Osteocyte (in vitro differentiated cells): Measurements from ENCODE around the gene SENP1. TPM values are rescaled to one million over a fixed set of nuclear protein-coding genes. Genes with fewer than 3 reads are reported as not detected.

ENCODE experiments used
- DNase-seq: peaks from one replicate; pipeline ENCODE4 v3.0.0; 2021; ENCODE audit warnings: mixed read lengths; ENCODE audit not compliant: unreplicated experiment; ENCODE audit errors: extremely low spot score
- H3K27ac Mint-ChIP-seq: one replicate; pipeline ENCODE4 v1.8.0; 2021; ENCODE audit warnings: mild to moderate bottlenecking, mixed read lengths; ENCODE audit not compliant: unreplicated experiment
- H3K27me3 Mint-ChIP-seq: one replicate; pipeline ENCODE4 v1.8.0; 2021; ENCODE audit warnings: mixed read lengths; ENCODE audit not compliant: unreplicated experiment
- H3K36me3 Mint-ChIP-seq: one replicate; pipeline ENCODE4 v1.8.0; 2021; ENCODE audit warnings: mixed read lengths; ENCODE audit not compliant: unreplicated experiment
- H3K4me1 Mint-ChIP-seq: one replicate; pipeline ENCODE4 v1.8.0; 2021; ENCODE audit warnings: mixed read lengths; ENCODE audit not compliant: unreplicated experiment
- H3K4me3 Mint-ChIP-seq: one replicate; pipeline ENCODE4 v1.8.0; 2021; ENCODE audit warnings: mild to moderate bottlenecking, moderate library complexity, mixed read lengths; ENCODE audit not compliant: unreplicated experiment
- H3K9me3 Mint-ChIP-seq: one replicate; pipeline ENCODE4 v1.8.0; 2021; ENCODE audit warnings: mixed read lengths; ENCODE audit not compliant: unreplicated experiment
- total RNA-seq: library from RNA; stranded (reverse); gene quantifications from 2 replicates; pipeline ENCODE4 v1.2.1, GENCODE V29; 2021
- TF ChIP-seq, protein P1 (sequence below): fragments of 200-600 bp; sonication (generic); IDR thresholded peaks from 2 replicates; pipeline ENCODE4 v1.5.0; 2021; ENCODE audit warnings: antibody characterized with exemption, mild to moderate bottlenecking, moderate library complexity

SENP1 gene
- total RNA-seq, 1 donor from 2014 or later = 25.6 TPM

DNA sequence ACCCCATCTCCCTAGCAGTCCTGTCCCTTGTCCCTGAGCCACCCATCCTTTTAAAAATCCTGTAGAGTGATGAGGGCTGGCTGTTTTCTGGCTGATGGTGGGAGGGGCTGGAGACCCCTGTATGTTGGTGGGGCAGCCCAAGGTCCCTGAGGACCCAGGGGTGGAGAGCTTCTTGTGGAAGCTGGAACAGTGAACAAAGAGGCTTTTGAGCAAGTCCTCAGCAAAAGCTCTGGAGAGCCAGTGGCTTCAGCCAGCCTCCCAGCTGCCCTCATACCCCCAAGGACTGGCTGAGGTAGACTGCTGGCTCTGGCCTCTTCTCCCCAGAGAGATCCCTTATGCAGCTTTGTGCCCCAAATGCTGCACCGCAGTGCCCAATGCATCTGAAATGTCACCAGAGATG lies 72.4 kb downstream of the SENP1 start:
- no peak overlapping the region for H3K4me3 Mint-ChIP-seq
- no peak overlapping the region for H3K27ac Mint-ChIP-seq
- TF ChIP-seq, protein P1, sequence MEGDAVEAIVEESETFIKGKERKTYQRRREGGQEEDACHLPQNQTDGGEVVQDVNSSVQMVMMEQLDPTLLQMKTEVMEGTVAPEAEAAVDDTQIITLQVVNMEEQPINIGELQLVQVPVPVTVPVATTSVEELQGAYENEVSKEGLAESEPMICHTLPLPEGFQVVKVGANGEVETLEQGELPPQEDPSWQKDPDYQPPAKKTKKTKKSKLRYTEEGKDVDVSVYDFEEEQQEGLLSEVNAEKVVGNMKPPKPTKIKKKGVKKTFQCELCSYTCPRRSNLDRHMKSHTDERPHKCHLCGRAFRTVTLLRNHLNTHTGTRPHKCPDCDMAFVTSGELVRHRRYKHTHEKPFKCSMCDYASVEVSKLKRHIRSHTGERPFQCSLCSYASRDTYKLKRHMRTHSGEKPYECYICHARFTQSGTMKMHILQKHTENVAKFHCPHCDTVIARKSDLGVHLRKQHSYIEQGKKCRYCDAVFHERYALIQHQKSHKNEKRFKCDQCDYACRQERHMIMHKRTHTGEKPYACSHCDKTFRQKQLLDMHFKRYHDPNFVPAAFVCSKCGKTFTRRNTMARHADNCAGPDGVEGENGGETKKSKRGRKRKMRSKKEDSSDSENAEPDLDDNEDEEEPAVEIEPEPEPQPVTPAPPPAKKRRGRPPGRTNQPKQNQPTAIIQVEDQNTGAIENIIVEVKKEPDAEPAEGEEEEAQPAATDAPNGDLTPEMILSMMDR = no peak

DNA sequence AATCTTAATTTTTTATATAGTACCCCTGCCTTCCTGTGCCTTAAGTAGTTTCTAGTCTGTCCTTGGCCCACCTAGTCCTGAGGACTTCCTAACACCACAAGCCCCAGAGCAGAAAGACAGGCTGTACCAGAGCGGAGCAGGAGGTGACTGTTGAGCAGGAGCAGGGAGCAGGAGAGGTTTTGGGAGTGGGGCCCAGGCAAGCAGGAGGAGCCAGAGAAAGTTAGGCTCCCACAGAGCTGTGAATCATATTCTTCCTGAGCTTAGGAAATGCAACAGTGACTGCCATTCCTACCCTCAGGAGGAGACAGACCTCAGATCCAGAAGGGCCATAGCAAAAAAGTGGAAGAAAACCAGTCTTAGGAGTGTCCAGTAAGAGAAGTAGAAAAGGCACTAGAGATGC lies 73.3 kb downstream of the SENP1 start:
- Mint-ChIP-seq H3K9me3 (no peaks in the 10 kb centered on the region), H3K27ac (no peak overlapping the region), H3K4me3 (no peak overlapping the region), H3K27me3 (no peaks in the 10 kb centered on the region), H3K36me3 (no peaks in the 10 kb centered on the region), H3K4me1 (peaks cover 12% of the 10 kb centered on the region)
- TF ChIP-seq, protein P1 = no peak
- DNase-seq = no peak

More for the DNA sequence above, 72.4 kb downstream of the SENP1 start:
- no peak for DNase-seq
- H3K4me1 Mint-ChIP-seq = peaks cover 20% of the 10 kb centered on the region
- H3K9me3 Mint-ChIP-seq = no peaks in the 10 kb centered on the region
- no peaks in the 10 kb centered on the region for H3K36me3 Mint-ChIP-seq
- H3K27me3 Mint-ChIP-seq = no peaks in the 10 kb centered on the region

DNA sequence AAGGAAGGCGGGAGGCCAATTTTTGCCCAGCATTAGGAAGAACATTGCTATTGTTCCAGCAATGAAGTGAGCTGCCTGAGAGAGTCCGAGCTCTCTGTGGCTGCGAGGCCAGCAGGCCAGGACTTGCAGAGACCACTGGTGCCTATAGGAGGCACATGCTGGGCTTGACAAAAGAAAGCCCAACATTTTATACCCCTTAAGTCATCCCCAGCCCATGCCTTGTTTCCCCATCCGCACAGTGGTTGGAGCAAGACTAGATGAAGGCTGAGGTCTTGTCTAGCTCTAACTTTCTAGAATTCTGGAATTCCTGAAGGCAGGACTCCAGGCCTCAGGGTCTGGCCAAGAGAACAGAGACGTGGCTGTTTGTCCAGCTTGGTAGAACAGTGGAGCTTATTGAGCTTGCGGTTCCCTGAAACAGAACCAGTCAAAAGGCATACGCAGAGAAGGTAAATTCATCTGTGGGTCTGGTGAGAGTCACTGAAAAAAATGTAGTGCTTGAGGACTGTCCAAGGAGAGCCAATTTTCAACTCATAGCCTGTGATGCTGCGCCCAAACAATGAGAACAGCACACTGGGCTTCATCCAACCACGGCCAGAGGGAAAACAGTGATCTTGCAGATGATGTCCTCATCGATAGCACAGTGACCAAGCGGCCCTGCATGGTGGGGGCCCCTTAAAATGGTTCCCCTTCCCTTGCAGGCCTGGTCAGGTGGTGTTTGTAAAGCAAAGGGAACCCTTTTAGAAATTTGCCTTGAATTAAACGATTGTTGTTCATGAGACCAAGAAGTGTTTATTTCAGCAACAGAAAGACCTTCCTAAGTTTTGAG lies 74.5 kb downstream of the SENP1 start:
- H3K9me3 Mint-ChIP-seq = no peaks in the 10 kb centered on the region
- no peak overlapping the region for H3K4me3 Mint-ChIP-seq
- no peaks in the 10 kb centered on the region for H3K27me3 Mint-ChIP-seq
- TF ChIP-seq, protein P1 = no peak
- H3K27ac Mint-ChIP-seq = no peak overlapping the region
- no peaks in the 10 kb centered on the region for H3K36me3 Mint-ChIP-seq
- H3K4me1 Mint-ChIP-seq = peaks cover 5% of the 10 kb centered on the region
- DNase-seq = no peak

DNA sequence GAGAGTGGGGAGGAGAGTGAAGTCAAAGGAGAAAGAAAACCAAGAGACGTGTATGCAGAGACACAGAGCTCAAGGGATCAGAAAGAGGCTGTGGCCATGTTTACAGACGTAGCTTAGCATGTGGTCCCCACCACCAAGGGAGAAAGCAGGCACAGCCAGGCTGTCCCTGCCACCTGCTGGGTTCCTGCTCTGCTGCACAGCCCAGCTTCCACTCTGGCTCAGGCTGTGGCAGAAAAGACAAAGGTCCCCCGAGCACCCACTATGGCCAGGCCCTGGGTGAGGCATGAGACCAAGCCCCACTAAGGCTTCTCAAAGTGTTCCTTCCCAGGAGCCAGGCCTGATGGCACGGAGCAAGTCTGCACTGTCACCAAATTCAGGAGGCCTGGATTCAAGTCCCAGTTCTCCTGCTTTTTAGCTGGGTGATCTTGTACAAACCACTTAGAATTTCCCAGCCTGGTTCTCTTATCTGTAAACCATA lies 75.7 kb downstream of the SENP1 start:
- Mint-ChIP-seq H3K36me3 (no peaks in the 10 kb centered on the region), H3K9me3 (no peaks in the 10 kb centered on the region), H3K4me3 (no peak overlapping the region), H3K4me1 (peaks cover 5% of the 10 kb centered on the region), H3K27me3 (no peaks in the 10 kb centered on the region), H3K27ac (no peak overlapping the region)
- no peak for DNase-seq
- TF ChIP-seq, protein P1 = no peak

DNA sequence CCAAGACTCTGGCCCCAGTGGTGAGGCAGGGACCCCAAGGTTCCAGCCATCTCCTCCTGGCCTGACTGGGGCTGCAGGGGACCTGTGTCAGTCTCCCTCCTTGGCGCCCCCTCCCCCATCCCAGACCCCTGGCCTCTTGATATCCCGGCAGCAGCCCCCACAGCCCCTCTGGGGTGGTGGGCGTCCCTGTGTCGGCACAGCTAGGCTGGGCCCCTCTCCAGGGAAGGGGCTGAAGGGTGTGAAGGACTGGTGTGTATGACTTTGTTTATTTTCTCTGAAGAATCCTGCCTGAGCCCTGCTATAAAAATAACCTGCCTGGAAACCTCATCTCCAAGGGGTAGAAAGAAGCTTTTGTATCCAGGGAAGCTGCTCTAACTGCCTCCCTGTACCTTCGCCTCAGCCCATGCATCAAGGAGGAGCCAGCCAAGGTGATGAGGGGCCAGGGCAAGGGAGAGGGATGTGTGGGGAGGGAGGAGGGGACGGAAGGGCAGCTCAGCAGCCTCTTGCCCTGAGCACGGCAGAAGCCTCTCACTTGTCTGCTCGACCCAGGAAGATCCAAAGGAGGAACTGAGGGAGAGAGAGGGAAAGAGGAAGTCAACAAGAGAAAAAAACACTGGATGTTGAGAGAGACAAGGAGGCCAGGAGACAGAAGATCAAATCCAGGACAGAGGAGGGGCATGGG lies 76.2 kb downstream of the SENP1 start:
- no peak for DNase-seq
- Mint-ChIP-seq H3K4me3 (no peak overlapping the region), H3K4me1 (peaks cover 5% of the 10 kb centered on the region), H3K27ac (no peak overlapping the region), H3K27me3 (no peaks in the 10 kb centered on the region), H3K36me3 (no peaks in the 10 kb centered on the region), H3K9me3 (no peaks in the 10 kb centered on the region)
- TF ChIP-seq, protein P1 = no peak
